ENCODE data around the gene NCOA3.

- TF ChIP-seq ZC3H10 (CRISPR knock-in tag; IDR thresholded peaks at IDR 0.05) (no peak), CSRNP3 (CRISPR knock-in tag; IDR thresholded peaks at IDR 0.05) (no peak), ARNTL (CRISPR knock-in tag; IDR thresholded peaks at IDR 0.05; ENCODE audit: borderline replicate concordance, low read depth) (no peak), ZNF70 (CRISPR knock-in tag; IDR thresholded peaks at IDR 0.05) (no peak), GLIS3 (CRISPR knock-in tag; IDR thresholded peaks at IDR 0.05) (no peak), CREB5 (CRISPR knock-in tag; IDR thresholded peaks at IDR 0.05; ENCODE audit: low read depth) (no peak), TSHZ2 (CRISPR knock-in tag; IDR thresholded peaks at IDR 0.05) (no peak), ZNF565 (CRISPR knock-in tag; conservative IDR thresholded peaks at IDR 0.05; ENCODE audit: low read depth) (no peak), ZFP3 (CRISPR knock-in tag; IDR thresholded peaks at IDR 0.05) (no peak), PATZ1 (CRISPR knock-in tag; IDR thresholded peaks at IDR 0.05; ENCODE audit: borderline replicate concordance) (no peak), BACH2 (CRISPR knock-in tag; IDR thresholded peaks at IDR 0.05; ENCODE audit: borderline replicate concordance) (no peak), TCF4 (CRISPR knock-in tag; IDR thresholded peaks at IDR 0.05; ENCODE audit: borderline replicate concordance) (no peak), RARB (CRISPR knock-in tag; IDR thresholded peaks at IDR 0.05) (no peak), OSR1 (CRISPR knock-in tag; IDR thresholded peaks at IDR 0.05) (no peak)
These were observed 45.3 kb downstream of the NCOA3 start for GRCh38 chr20:47547034-47547387.
